HepG2 (cell line): ENCODE results near the gene LDAH. TPM values are rescaled to one million over a fixed set of nuclear protein-coding genes. Genes with fewer than 3 reads are reported as not detected.

ENCODE experiments used
- ATF3 ChIP-seq: sonication (generic); formaldehyde crosslinking; IDR thresholded peaks from 2 replicates; pipeline ENCODE4 v1.4.0; 2020; ENCODE audit warnings: missing genetic modification reagents
- ERF ChIP-seq: IDR thresholded peaks from 2 replicates; pipeline ENCODE4 v1.6.1; 2018; ENCODE audit warnings: missing biosample characterization, missing genetic modification reagents
- FOXJ3 ChIP-seq: sonication (generic); formaldehyde crosslinking; IDR thresholded peaks from 2 replicates; pipeline ENCODE4 v1.4.0; 2020; ENCODE audit warnings: missing genetic modification reagents, mild to moderate bottlenecking, borderline replicate concordance
- GLMP ChIP-seq: sonication (generic); formaldehyde crosslinking; IDR thresholded peaks from 2 replicates; pipeline ENCODE4 v1.9.0; 2021; ENCODE audit warnings: missing genetic modification reagents, mild to moderate bottlenecking, borderline replicate concordance
- HMGXB3 ChIP-seq: sonication (generic); formaldehyde crosslinking; IDR thresholded peaks from 2 replicates; pipeline ENCODE4 v1.4.0; 2020; ENCODE audit warnings: missing genetic modification reagents, borderline replicate concordance
- HNRNPUL1 ChIP-seq: fragments of 200-400 bp; formaldehyde crosslinking; IDR thresholded peaks from 2 replicates; pipeline ENCODE4 v1.6.1; 2017; ENCODE audit warnings: low read depth, mild to moderate bottlenecking, low read length, moderate library complexity
- NCOA1 ChIP-seq: sonication (generic); formaldehyde crosslinking; IDR thresholded peaks from 2 replicates; pipeline ENCODE4 v1.9.0; 2021; ENCODE audit warnings: missing genetic modification reagents
- PAF1 ChIP-seq: IDR thresholded peaks from 2 replicates; pipeline ENCODE4 v1.6.1; 2016; ENCODE audit warnings: missing genetic modification reagents, missing compliant biosample characterization
- SAFB2 ChIP-seq: sonication (generic); formaldehyde crosslinking; IDR thresholded peaks from 2 replicates; pipeline ENCODE4 v1.5.1; 2020; ENCODE audit warnings: missing genetic modification reagents, low read depth, mild to moderate bottlenecking, borderline replicate concordance
- ZBTB38 ChIP-seq: sonication (generic); formaldehyde crosslinking; IDR thresholded peaks from 2 replicates; pipeline ENCODE4 v1.5.1; 2020; ENCODE audit warnings: mild to moderate bottlenecking, missing genetic modification reagents
- ZKSCAN5 ChIP-seq: sonication (generic); formaldehyde crosslinking; IDR thresholded peaks from 2 replicates; pipeline ENCODE4 v1.5.1; 2020; ENCODE audit warnings: mild to moderate bottlenecking, missing genetic modification reagents
- ZMYM4 ChIP-seq: sonication (generic); formaldehyde crosslinking; IDR thresholded peaks from 2 replicates; pipeline ENCODE4 v1.8.1; 2023; ENCODE audit warnings: mild to moderate bottlenecking, missing genetic modification reagents
- ZNF547 ChIP-seq: sonication (generic); formaldehyde crosslinking; IDR thresholded peaks from 2 replicates; pipeline ENCODE4 v1.5.1; 2020; ENCODE audit warnings: mild to moderate bottlenecking, missing genetic modification reagents
- ZNF550 ChIP-seq: sonication (generic); formaldehyde crosslinking; IDR thresholded peaks from 2 replicates; pipeline ENCODE4 v1.4.0; 2020; ENCODE audit warnings: mild to moderate bottlenecking, missing genetic modification reagents, borderline replicate concordance
- ZNF776 ChIP-seq: sonication (generic); formaldehyde crosslinking; IDR thresholded peaks from 2 replicates; pipeline ENCODE4 v1.4.0; 2020; ENCODE audit warnings: mild to moderate bottlenecking, missing genetic modification reagents
- ZZZ3 ChIP-seq: sonication (generic); formaldehyde crosslinking; IDR thresholded peaks from 2 replicates; pipeline ENCODE4 v1.4.0; 2020; ENCODE audit warnings: missing genetic modification reagents, mild to moderate bottlenecking, borderline replicate concordance
- polyA plus RNA-seq, 8 experiments: library from polyadenylated mRNA; depleted of rRNA in 3 of 8; stranded (reverse) in 7 of 8; unstranded in 1 of 8; fragments of >200 nt; fragmentation: Illumina TruSeq in 4 of 8; extraction: Trizol in 4 of 8; gene quantifications; 2 replicates each; pipeline versions ENCODE4 v1.2.1 to v1.2.3, GENCODE V29; 2011 to 2016; ENCODE audit warnings: low read depth in 4 of 8, missing spikeins in 1 of 8, mixed read lengths in 1 of 8; ENCODE audit not compliant: insufficient read depth in 1 of 8
- total RNA-seq, 5 experiments: library from RNA; depleted of rRNA; stranded (reverse); fragments of >200 nt; fragmentation: Illumina TruSeq; extraction: Trizol; gene quantifications; 2 replicates each; pipeline ENCODE4 v1.2.3, GENCODE V29; 2016; ENCODE audit warnings: low read depth in 1 of 5
- TF ChIP-seq, protein P1 (sequence below), 2 experiments: sonication (generic) in 1 of 2; formaldehyde crosslinking in 1 of 2; IDR thresholded peaks; 2 replicates each; pipeline versions ENCODE4 v1.4.0 to v1.6.1; 2016 to 2020; ENCODE audit warnings: borderline replicate concordance in 1 of 2, low read depth in 1 of 2, mild to moderate bottlenecking in 1 of 2, missing genetic modification reagents in 1 of 2

The LDAH gene
- total and polyA plus RNA-seq, 2 of the 13 experiments (the other 11 are each of a cell fraction or from before 2014, with no cell fraction given) = 28.8 to 46.2 TPM

DNA sequence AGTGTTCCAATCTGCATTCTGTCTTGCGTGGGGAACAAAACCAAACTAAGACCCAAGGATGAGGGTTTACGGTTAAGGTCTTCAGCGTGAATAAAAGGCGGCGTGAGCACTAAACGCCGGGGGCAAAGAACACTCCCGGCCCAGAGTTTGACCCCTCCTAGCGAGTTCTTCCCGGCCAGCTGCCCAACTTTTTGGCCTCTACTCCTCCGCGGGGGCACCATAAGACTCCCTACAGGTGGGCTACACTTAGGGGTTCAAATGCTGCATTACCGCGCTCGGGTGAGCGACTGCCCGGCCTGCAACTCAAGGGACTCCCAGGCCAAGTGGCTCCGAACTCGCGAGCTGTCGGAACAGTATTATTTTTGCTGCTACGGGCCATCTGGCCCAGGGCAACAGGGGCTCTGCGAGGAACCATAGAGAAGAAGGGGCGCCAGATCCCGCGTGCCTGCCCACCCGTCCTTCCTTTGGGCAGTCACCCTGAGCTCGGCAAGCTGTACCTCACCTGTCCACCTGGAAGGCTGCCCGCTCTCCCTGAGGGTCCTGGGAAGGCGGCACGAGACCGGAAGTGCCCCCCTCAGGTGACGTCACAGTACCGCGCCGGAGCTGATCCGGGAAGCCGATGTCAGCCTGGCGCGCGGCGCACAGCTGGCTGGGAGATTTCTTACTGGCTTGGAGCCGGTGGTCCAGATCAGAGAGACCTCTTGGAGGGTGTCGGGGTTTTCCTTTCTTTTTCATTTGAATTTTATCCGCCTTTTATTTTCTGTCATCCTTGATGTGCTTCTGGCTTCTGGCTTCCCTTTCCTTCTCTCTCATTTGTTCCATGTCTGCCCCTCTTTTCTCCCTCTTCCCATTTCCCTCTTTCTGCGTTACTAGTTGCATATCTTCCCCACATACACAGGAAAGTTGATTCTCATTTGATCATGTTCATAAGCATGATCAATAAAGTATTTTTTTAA lies at the start of gene LDAH (continued):
- TF ChIP-seq HMGXB3 (CRISPR knock-in tag) = peak; percentile 92; the same call in 1 of the 2 replicates
- TF ChIP-seq ZNF550 (CRISPR knock-in tag) = peak; percentile 97; the same call in 1 of the 2 replicates
- peak; percentile 90 for TF ChIP-seq ZBTB38 (CRISPR knock-in tag)
- no peak for TF ChIP-seq GLMP
- TF ChIP-seq ZZZ3 (CRISPR knock-in tag) = peak; percentile 99
- TF ChIP-seq FOXJ3 (CRISPR knock-in tag) = peak; percentile 77; the same call in 1 of the 2 replicates
- TF ChIP-seq PAF1 (CRISPR knock-in tag) = no peak
- TF ChIP-seq, protein P1, sequence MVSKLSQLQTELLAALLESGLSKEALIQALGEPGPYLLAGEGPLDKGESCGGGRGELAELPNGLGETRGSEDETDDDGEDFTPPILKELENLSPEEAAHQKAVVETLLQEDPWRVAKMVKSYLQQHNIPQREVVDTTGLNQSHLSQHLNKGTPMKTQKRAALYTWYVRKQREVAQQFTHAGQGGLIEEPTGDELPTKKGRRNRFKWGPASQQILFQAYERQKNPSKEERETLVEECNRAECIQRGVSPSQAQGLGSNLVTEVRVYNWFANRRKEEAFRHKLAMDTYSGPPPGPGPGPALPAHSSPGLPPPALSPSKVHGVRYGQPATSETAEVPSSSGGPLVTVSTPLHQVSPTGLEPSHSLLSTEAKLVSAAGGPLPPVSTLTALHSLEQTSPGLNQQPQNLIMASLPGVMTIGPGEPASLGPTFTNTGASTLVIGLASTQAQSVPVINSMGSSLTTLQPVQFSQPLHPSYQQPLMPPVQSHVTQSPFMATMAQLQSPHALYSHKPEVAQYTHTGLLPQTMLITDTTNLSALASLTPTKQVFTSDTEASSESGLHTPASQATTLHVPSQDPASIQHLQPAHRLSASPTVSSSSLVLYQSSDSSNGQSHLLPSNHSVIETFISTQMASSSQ (IDR thresholded peaks at IDR 0.05; ENCODE audit: low read depth) = 0 out of 2 replicates have a peak, but pooled peaks have one; percentile 32
- TF ChIP-seq, protein P1 (CRISPR knock-in tag; IDR thresholded peaks at IDR 0.05; ENCODE audit: borderline replicate concordance) = peak; percentile 89
- no peak; the same call in 1 of the 2 replicates for TF ChIP-seq ZKSCAN5 (CRISPR knock-in tag)
- TF ChIP-seq NCOA1 (CRISPR knock-in tag) = peak; percentile 52; the same call in 1 of the 2 replicates
- peak; percentile 81; the same call in 1 of the 2 replicates for TF ChIP-seq ZNF776 (CRISPR knock-in tag)
- TF ChIP-seq ZMYM4 = peak; percentile 99
- no peak for TF ChIP-seq HNRNPUL1
- peak; percentile 94 for TF ChIP-seq ERF
- TF ChIP-seq ZNF547 = peak; percentile 94
- TF ChIP-seq SAFB2 = peak; percentile 98
- TF ChIP-seq ATF3 (CRISPR knock-in tag) = peak; percentile 73; the same call in 1 of the 2 replicates
